Liver (tissue), 9 donors: Measurements from ENCODE around the gene ARMS2. TPM values are rescaled to one million over a fixed set of nuclear protein-coding genes. Genes with fewer than 3 reads are reported as not detected.

Experiments used
- DNase-seq: peaks from one replicate; pipeline ENCODE4 v3.0.0-alpha.2; 2017; ENCODE audit warnings: low spot score
- H3K27ac ChIP-seq, 2 donors: one replicate each; pipeline ENCODE4 v1.7.0; 2013; ENCODE audit warnings: inconsistent platforms in 2 of 2, low read length in 2 of 2, control low read depth in 1 of 2, low read depth in 1 of 2, mild to moderate bottlenecking in 1 of 2
- H3K27me3 ChIP-seq, 4 donors: one replicate each; pipeline versions ENCODE4 v1.6.1 to v1.7.0; 2013; ENCODE audit warnings: low read length in 3 of 4, inconsistent platforms in 1 of 4, mild to moderate bottlenecking in 1 of 4, moderate library complexity in 1 of 4; ENCODE audit not compliant: control insufficient read depth in 4 of 4, insufficient read depth in 4 of 4
- H3K36me3 ChIP-seq, 4 donors: one replicate each; pipeline versions ENCODE4 v1.6.1 to v1.7.0; 2013; ENCODE audit warnings: low read length in 3 of 4, mild to moderate bottlenecking in 3 of 4, low read depth in 1 of 4, moderate library complexity in 1 of 4; ENCODE audit not compliant: control insufficient read depth in 4 of 4, insufficient read depth in 3 of 4
- H3K4me1 ChIP-seq, 4 donors: one replicate each; pipeline versions ENCODE4 v1.6.1 to v1.7.0; 2013; ENCODE audit warnings: low read length in 3 of 4, mild to moderate bottlenecking in 3 of 4, moderate library complexity in 1 of 4; ENCODE audit not compliant: control insufficient read depth in 4 of 4, insufficient read depth in 4 of 4
- H3K4me3 ChIP-seq, 3 donors: one replicate each; pipeline versions ENCODE4 v1.6.1 to v1.7.0; 2013; ENCODE audit warnings: low read length in 3 of 3, control low read depth in 1 of 3, low read depth in 1 of 3, mild to moderate bottlenecking in 1 of 3
- H3K9ac ChIP-seq, 2 donors: one replicate each; pipeline ENCODE4 v1.7.0; 2013; ENCODE audit warnings: low read length in 2 of 2, mild to moderate bottlenecking in 2 of 2, moderate library complexity in 2 of 2, control low read depth in 1 of 2, low read depth in 1 of 2
- H3K9me3 ChIP-seq, 4 donors: one replicate each; pipeline versions ENCODE4 v1.6.1 to v1.7.0; 2013; ENCODE audit warnings: low read length in 3 of 4; ENCODE audit not compliant: control insufficient read depth in 4 of 4
- CTCF ChIP-seq: fragments of 150-350 bp; IDR thresholded peaks from 2 replicates; pipeline ENCODE4 v1.5.1; 2017; ENCODE audit warnings: improper control_type of control experiment, low read depth, low read length; ENCODE audit not compliant: missing input control
- EGR1 ChIP-seq, 2 donors: IDR thresholded peaks; 2 replicates each; pipeline ENCODE4 v1.6.1; 2016 to 2018; ENCODE audit warnings: antibody characterized with exemption in 2 of 2, low read depth in 2 of 2
- FOXA1 ChIP-seq: IDR thresholded peaks from 2 replicates; pipeline ENCODE4 v1.6.1; 2016; ENCODE audit warnings: antibody characterized with exemption
- FOXA2 ChIP-seq: IDR thresholded peaks from 2 replicates; pipeline ENCODE4 v1.6.1; 2016; ENCODE audit warnings: antibody characterized with exemption
- GABPA ChIP-seq, 2 donors: IDR thresholded peaks in 1 of 2; conservative IDR thresholded peaks in 1 of 2; 2 replicates each; pipeline ENCODE4 v1.6.1; 2016; ENCODE audit warnings: antibody characterized with exemption in 2 of 2, mild to moderate bottlenecking in 1 of 2, moderate library complexity in 1 of 2
- HNF4A ChIP-seq, 2 donors: conservative IDR thresholded peaks; 2 replicates each; pipeline ENCODE4 v1.6.1; 2016; ENCODE audit warnings: antibody characterized with exemption in 2 of 2, mild to moderate bottlenecking in 2 of 2
- HNF4G ChIP-seq: IDR thresholded peaks from 2 replicates; pipeline ENCODE4 v1.6.1; 2016; ENCODE audit warnings: antibody characterized with exemption
- JUND ChIP-seq, 2 donors: IDR thresholded peaks; 2 replicates each; pipeline ENCODE4 v1.6.1; 2016; ENCODE audit warnings: antibody characterized with exemption in 2 of 2
- NR2F2 ChIP-seq: IDR thresholded peaks from 2 replicates; pipeline ENCODE4 v1.6.1; 2016; ENCODE audit warnings: antibody characterized with exemption
- RAD21 ChIP-seq, 2 donors: IDR thresholded peaks; 2 replicates each; pipeline ENCODE4 v1.6.1; 2016; ENCODE audit warnings: antibody characterized with exemption in 2 of 2, mild to moderate bottlenecking in 2 of 2
- RXRA ChIP-seq, 2 donors: IDR thresholded peaks; 2 replicates each; pipeline ENCODE4 v1.6.1; 2017 to 2018; ENCODE audit warnings: antibody characterized with exemption in 2 of 2, mild to moderate bottlenecking in 1 of 2
- SP1 ChIP-seq: IDR thresholded peaks from 2 replicates; pipeline ENCODE4 v1.6.1; 2018; ENCODE audit warnings: antibody characterized with exemption, mild to moderate bottlenecking
- TAF1 ChIP-seq: conservative IDR thresholded peaks from 2 replicates; pipeline ENCODE4 v1.6.1; 2016; ENCODE audit warnings: antibody characterized with exemption, mild to moderate bottlenecking
- YY1 ChIP-seq: IDR thresholded peaks from 2 replicates; pipeline ENCODE4 v1.6.1; 2016; ENCODE audit warnings: antibody characterized with exemption, mild to moderate bottlenecking
- WGBS: extraction: QIAGEN DNeasy Blood & Tissue Kit; methylation state at CpG from one replicate; pipeline ENCODE4 v1.1.7; 2013; 5-methylcytosine and 5-hydroxymethylcytosine counted together
- polyA plus RNA-seq, 2 donors: library from polyadenylated mRNA; stranded (reverse) in 1 of 2; unstranded in 1 of 2; fragments of 200-250 nt in 1 of 2; fragments of >200 nt in 1 of 2; fragmentation: Nextera tagmentation in 1 of 2; extraction: Ambion mirVana in 1 of 2; gene quantifications; one replicate each; pipeline versions ENCODE4 v1.2.1 to v1.2.3, GENCODE V29; 2013 to 2015
- total RNA-seq, 2 donors: library from RNA; depleted of rRNA; stranded (reverse); fragments of >200 nt; gene quantifications; one replicate each; pipeline ENCODE4 v1.2.3, GENCODE V29; 2014
- TF ChIP-seq, protein P1 (sequence below): IDR thresholded peaks from 2 replicates; pipeline ENCODE4 v1.6.1; 2016; ENCODE audit warnings: antibody characterized with exemption
- TF ChIP-seq, protein P2 (sequence below): IDR thresholded peaks from 2 replicates; pipeline ENCODE4 v1.6.1; 2016; ENCODE audit warnings: antibody characterized with exemption, mild to moderate bottlenecking
- donor health status: healthy.
- donor health status: healthy.
- donor health status: healthy.
- donor health status: healthy.
- donor health status: healthy.

ARMS2 gene
- total and polyA plus RNA-seq, 4 donors: 0.17 TPM; not detected in 3

- Histone ChIP-seq H3K36me3 (peaks cover 0 to 3% (median 0%) of the 10 kb centered on the region in 4 donors), H3K4me1 (peaks cover 0 to 6% (median under 1%) of the 10 kb centered on the region in 4 donors), H3K9me3 (no peaks in the 10 kb centered on the region), H3K27me3 (no peaks in the 10 kb centered on the region), H3K27ac (no peak overlapping the region), H3K9ac (no peak overlapping the region), H3K4me3 (no peak overlapping the region)
- WGBS: 95% methylated on average over 6 of the region's 6 CpGs
- TF ChIP-seq JUND (IDR thresholded peaks at IDR 0.05): no peak
- no peak for DNase-seq
These were observed 46.3 kb downstream of the ARMS2 start for GRCh38 chr10:122500726-122501125.

DNA sequence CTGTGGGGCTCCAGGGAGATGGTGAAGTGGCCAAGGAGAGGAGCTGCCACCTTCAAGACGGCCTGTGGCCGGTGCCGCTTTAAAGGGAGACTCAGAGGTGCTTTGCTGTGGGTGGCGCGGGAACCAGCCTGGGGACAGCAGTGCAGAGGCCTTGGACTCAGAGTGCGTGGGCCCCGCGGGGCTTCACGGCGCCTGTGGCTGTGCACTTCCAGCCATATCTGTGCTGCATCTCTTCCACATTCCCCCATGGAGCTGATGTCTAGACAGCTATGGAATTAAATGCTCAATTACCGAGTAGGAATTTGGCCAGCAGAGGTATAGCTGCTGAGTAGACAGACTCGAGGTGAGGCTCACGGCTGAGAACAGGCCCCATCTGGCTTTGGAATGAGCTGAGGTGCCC, 48.6 kb downstream of the ARMS2 start:
- H3K9me3 ChIP-seq: no peaks in the 10 kb centered on the region
- no peak for DNase-seq
- peaks cover 0 to 6% (median under 1%) of the 10 kb centered on the region in 4 donors for H3K4me1 ChIP-seq
- no peaks in the 10 kb centered on the region for H3K27me3 ChIP-seq
- WGBS: 96% methylated on average over 13 of the region's 13 CpGs
- H3K4me3 ChIP-seq: no peak overlapping the region
- TF ChIP-seq RAD21 (IDR thresholded peaks at IDR 0.05) (no peak), TAF1 (no peak), EGR1 (IDR thresholded peaks at IDR 0.05; ENCODE audit: low read depth in 2 of 2) (no peak)
- H3K9ac ChIP-seq: no peak overlapping the region
- H3K36me3 ChIP-seq: peaks cover 4 to 11% (median 4%) of the 10 kb centered on the region in 4 donors
- H3K27ac ChIP-seq: no peak overlapping the region

- Histone ChIP-seq H3K27ac (no peak overlapping the region), H3K27me3 (no peaks in the 10 kb centered on the region), H3K36me3 (peaks cover 5 to 21% (median 7%) of the 10 kb centered on the region in 4 donors), H3K4me1 (peaks cover 0 to 6% (median under 1%) of the 10 kb centered on the region in 4 donors), H3K9me3 (no peaks in the 10 kb centered on the region), H3K9ac (no peak overlapping the region), H3K4me3 (no peak overlapping the region)
- TF ChIP-seq FOXA1 (no peak), GABPA (IDR thresholded peaks at IDR 0.05 in 1 of 2, conservative IDR thresholded peaks at IDR 0.05 in 1 of 2) (no peak), NR2F2 (no peak), RAD21 (IDR thresholded peaks at IDR 0.05) (no peak), YY1 (no peak), EGR1 (IDR thresholded peaks at IDR 0.05; ENCODE audit: low read depth in 2 of 2) (no peak), SP1 (no peak)
- TF ChIP-seq, protein P1, sequence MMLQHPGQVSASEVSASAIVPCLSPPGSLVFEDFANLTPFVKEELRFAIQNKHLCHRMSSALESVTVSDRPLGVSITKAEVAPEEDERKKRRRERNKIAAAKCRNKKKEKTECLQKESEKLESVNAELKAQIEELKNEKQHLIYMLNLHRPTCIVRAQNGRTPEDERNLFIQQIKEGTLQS: no peak
- no peak for DNase-seq
- WGBS: 95% methylated on average over 17 of the region's 17 CpGs
These were observed 49.6 kb downstream of the ARMS2 start for GRCh38 chr10:122503886-122504609.

GRCh38 chr10:122504610-122504950, 50.1 kb downstream of the ARMS2 start:
- H3K36me3 ChIP-seq: peaks cover 5 to 25% (median 10%) of the 10 kb centered on the region in 4 donors
- no peak overlapping the region for H3K27ac ChIP-seq
- DNase-seq: peak; percentile 49
- no peak overlapping the region for H3K4me3 ChIP-seq
- 37% methylated on average over 6 of the region's 6 CpGs for WGBS
- peak; percentile 7 to 54 for TF ChIP-seq RXRA (IDR thresholded peaks at IDR 0.05)
- peak in 1 of 2 donors; percentile 54 for TF ChIP-seq RAD21 (IDR thresholded peaks at IDR 0.05)
- TF ChIP-seq JUND (IDR thresholded peaks at IDR 0.05): no peak
- TF ChIP-seq, protein P2, sequence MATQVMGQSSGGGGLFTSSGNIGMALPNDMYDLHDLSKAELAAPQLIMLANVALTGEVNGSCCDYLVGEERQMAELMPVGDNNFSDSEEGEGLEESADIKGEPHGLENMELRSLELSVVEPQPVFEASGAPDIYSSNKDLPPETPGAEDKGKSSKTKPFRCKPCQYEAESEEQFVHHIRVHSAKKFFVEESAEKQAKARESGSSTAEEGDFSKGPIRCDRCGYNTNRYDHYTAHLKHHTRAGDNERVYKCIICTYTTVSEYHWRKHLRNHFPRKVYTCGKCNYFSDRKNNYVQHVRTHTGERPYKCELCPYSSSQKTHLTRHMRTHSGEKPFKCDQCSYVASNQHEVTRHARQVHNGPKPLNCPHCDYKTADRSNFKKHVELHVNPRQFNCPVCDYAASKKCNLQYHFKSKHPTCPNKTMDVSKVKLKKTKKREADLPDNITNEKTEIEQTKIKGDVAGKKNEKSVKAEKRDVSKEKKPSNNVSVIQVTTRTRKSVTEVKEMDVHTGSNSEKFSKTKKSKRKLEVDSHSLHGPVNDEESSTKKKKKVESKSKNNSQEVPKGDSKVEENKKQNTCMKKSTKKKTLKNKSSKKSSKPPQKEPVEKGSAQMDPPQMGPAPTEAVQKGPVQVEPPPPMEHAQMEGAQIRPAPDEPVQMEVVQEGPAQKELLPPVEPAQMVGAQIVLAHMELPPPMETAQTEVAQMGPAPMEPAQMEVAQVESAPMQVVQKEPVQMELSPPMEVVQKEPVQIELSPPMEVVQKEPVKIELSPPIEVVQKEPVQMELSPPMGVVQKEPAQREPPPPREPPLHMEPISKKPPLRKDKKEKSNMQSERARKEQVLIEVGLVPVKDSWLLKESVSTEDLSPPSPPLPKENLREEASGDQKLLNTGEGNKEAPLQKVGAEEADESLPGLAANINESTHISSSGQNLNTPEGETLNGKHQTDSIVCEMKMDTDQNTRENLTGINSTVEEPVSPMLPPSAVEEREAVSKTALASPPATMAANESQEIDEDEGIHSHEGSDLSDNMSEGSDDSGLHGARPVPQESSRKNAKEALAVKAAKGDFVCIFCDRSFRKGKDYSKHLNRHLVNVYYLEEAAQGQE: no peak
- no peak for TF ChIP-seq TAF1
- no peak for TF ChIP-seq HNF4A (conservative IDR thresholded peaks at IDR 0.05)
- peak; percentile 96 for TF ChIP-seq FOXA2
- no peak for TF ChIP-seq CTCF
- peak; percentile 91 for TF ChIP-seq FOXA1
- no peak for TF ChIP-seq HNF4G
- TF ChIP-seq YY1: no peak
- no peak for TF ChIP-seq GABPA (IDR thresholded peaks at IDR 0.05 in 1 of 2, conservative IDR thresholded peaks at IDR 0.05 in 1 of 2)
- no peak overlapping the region for H3K9ac ChIP-seq
- peaks cover 0 to 2% (median under 1%) of the 10 kb centered on the region in 4 donors for H3K4me1 ChIP-seq
- H3K27me3 ChIP-seq: no peaks in the 10 kb centered on the region
- H3K9me3 ChIP-seq: no peaks in the 10 kb centered on the region
